WERI-Rb-1 (cell line): Measurements from ENCODE around the gene GRK1.

Source experiments
- DNase-seq: peaks from one replicate; pipeline ENCODE4 v3.0.0-alpha.2; 2020
- H3K27ac ChIP-seq: fragments of 250-450 bp; sonication (Bioruptor Pico); 2 replicates; pipeline ENCODE4 v1.5.1; 2020; ENCODE audit warnings: mild to moderate bottlenecking, moderate library complexity
- H3K27me3 ChIP-seq: fragments of 250-450 bp; sonication (Bioruptor Pico); 2 replicates; pipeline ENCODE4 v1.5.1; 2021; ENCODE audit warnings: mild to moderate bottlenecking, low read depth, moderate library complexity; ENCODE audit not compliant: insufficient read depth, severe bottlenecking
- H3K36me3 ChIP-seq: fragments of 250-450 bp; sonication (Bioruptor Pico); 2 replicates; pipeline ENCODE4 v1.5.1; 2020; ENCODE audit warnings: mild to moderate bottlenecking, moderate library complexity
- H3K4me3 ChIP-seq: 2 replicates; pipeline ENCODE4 v1.5.1; 2011; ENCODE audit warnings: low read depth, mild to moderate bottlenecking, control low read depth, low read length
- H3K9me3 ChIP-seq: fragments of 250-450 bp; sonication (Bioruptor Pico); 2 replicates; pipeline ENCODE4 v1.5.1; 2021; ENCODE audit warnings: mild to moderate bottlenecking, moderate library complexity; ENCODE audit not compliant: severe bottlenecking
- CTCF ChIP-seq: IDR thresholded peaks from 2 replicates; pipeline ENCODE4 v1.5.1; 2011; ENCODE audit warnings: low read depth, mild to moderate bottlenecking, control low read depth, inconsistent platforms, low read length

Gene GRK1

DNA sequence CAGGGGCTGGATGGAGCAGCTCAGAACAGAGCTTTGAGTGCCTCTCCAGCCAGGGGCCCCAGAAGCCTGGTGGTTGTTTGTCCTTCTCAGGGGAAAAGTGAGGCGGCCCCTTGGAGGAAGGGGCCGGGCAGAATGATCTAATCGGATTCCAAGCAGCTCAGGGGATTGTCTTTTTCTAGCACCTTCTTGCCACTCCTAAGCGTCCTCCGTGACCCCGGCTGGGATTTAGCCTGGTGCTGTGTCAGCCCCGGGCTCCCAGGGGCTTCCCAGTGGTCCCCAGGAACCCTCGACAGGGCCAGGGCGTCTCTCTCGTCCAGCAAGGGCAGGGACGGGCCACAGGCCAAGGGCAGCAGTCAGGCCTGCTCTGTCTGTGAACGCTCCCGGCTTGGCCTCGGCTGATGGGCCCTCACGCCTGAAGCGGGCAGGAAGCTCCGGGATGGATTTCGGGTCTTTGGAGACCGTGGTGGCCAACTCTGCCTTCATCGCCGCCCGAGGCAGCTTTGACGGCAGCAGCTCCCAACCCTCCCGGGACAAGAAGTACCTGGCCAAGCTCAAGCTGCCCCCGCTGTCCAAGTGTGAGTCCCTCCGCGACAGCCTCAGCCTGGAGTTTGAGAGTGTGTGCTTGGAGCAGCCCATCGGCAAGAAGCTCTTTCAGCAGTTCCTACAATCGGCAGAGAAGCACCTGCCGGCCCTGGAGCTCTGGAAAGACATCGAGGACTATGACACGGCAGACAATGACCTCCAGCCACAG is at the start of gene GRK1:
TSS of gene GRK1 (plus strand) at position 269 of the 751 bp plus-strand sequence. CDS start at position 437, 168 bp downstream.
- H3K4me3 ChIP-seq = peak within 1 kb of the TSS; percentile 25
- H3K9me3 ChIP-seq = peaks cover 2% of the 10 kb centered on the region
- no peak for TF ChIP-seq CTCF
- H3K27me3 ChIP-seq = no peaks in the 10 kb centered on the region
- peak; percentile 94 for DNase-seq
- H3K27ac ChIP-seq = peak within 1 kb of the TSS; percentile 80
- H3K36me3 ChIP-seq = peaks cover 23% of the 10 kb centered on the region

GRCh38 chr13:113617961-113618360 is 49.1 kb upstream of the GRK1 start:
- Histone ChIP-seq H3K9me3 (peaks cover 2% of the 10 kb centered on the region), H3K27me3 (no peaks in the 10 kb centered on the region), H3K4me3 (no peak overlapping the region), H3K36me3 (peaks cover 90% of the 10 kb centered on the region), H3K27ac (no peak overlapping the region)
- TF ChIP-seq CTCF = no peak
- DNase-seq = no peak

- Histone ChIP-seq H3K9me3 (peaks cover 7% of the 10 kb centered on the region), H3K27me3 (no peaks in the 10 kb centered on the region), H3K27ac (no peak overlapping the region), H3K36me3 (peaks cover 90% of the 10 kb centered on the region), H3K4me3 (no peak overlapping the region)
- TF ChIP-seq CTCF = 0 out of 2 replicates have a peak, but pooled peaks have one; percentile 10
- DNase-seq = no peak
Observed at GRCh38 chr13:113618455-113618854, 48.6 kb upstream of the GRK1 start.

- no peak for TF ChIP-seq CTCF
- Histone ChIP-seq H3K36me3 (peaks cover 81% of the 10 kb centered on the region), H3K4me3 (no peak overlapping the region), H3K27me3 (no peaks in the 10 kb centered on the region), H3K27ac (peak overlapping the region; percentile 59), H3K9me3 (peaks cover 8% of the 10 kb centered on the region)
- DNase-seq = peak; percentile 59
Observed at GRCh38 chr13:113620036-113620796, 46.8 kb upstream of the GRK1 start.

DNA sequence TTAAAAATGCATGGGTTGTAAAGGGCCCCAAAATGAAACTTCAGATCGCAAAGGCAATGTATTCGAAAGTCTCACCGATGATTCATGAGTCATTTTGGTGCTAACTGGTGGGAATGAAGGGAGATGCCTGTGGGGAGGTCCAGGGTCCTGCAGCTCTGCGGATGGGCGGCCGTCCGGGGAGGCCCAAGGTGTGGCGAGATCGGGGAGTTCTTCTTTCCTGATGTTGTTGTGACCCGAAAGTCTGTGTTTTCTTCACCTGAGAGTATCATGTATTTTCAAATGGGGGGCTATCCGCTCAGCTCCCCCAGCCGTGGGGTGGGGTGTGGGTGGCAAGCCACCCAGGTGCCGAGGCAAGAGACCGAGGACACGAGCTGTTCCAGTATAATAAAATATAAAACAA is 46.0 kb upstream of the GRK1 start:
- no peak overlapping the region for H3K4me3 ChIP-seq
- no peak for DNase-seq
- peaks cover 74% of the 10 kb centered on the region for H3K36me3 ChIP-seq
- H3K27me3 ChIP-seq = no peaks in the 10 kb centered on the region
- H3K27ac ChIP-seq = no peak overlapping the region
- H3K9me3 ChIP-seq = peaks cover 8% of the 10 kb centered on the region
- TF ChIP-seq CTCF = no peak
